HepG2 (cell line): ENCODE data around the gene CCDC57. TPM values are rescaled to one million over a fixed set of nuclear protein-coding genes. Genes with fewer than 3 reads are reported as not detected.

Source experiments
- ADNP ChIP-seq: sonication (generic); formaldehyde crosslinking; IDR thresholded peaks from 2 replicates; pipeline ENCODE4 v1.4.0; 2020; ENCODE audit warnings: missing genetic modification reagents
- JARID2 ChIP-seq: sonication (generic); formaldehyde crosslinking; IDR thresholded peaks from 2 replicates; pipeline ENCODE4 v1.8.1; 2023; ENCODE audit warnings: missing genetic modification reagents, inconsistent platforms; ENCODE audit not compliant: insufficient replicate concordance
- NFYB ChIP-seq: sonication (generic); formaldehyde crosslinking; IDR thresholded peaks from 2 replicates; pipeline ENCODE4 v1.4.0; 2020; ENCODE audit warnings: missing genetic modification reagents
- ZNF30 ChIP-seq: sonication (generic); formaldehyde crosslinking; IDR thresholded peaks from 2 replicates; pipeline ENCODE4 v1.5.0; 2020; ENCODE audit warnings: mild to moderate bottlenecking, missing genetic modification reagents
- polyA plus RNA-seq, 8 experiments: library from polyadenylated mRNA; depleted of rRNA in 3 of 8; stranded (reverse) in 7 of 8; unstranded in 1 of 8; fragments of >200 nt; fragmentation: Illumina TruSeq in 4 of 8; extraction: Trizol in 4 of 8; gene quantifications; 2 replicates each; pipeline versions ENCODE4 v1.2.1 to v1.2.3, GENCODE V29; 2011 to 2016; ENCODE audit warnings: low read depth in 4 of 8, missing spikeins in 1 of 8, mixed read lengths in 1 of 8; ENCODE audit not compliant: insufficient read depth in 1 of 8
- total RNA-seq, 5 experiments: library from RNA; depleted of rRNA; stranded (reverse); fragments of >200 nt; fragmentation: Illumina TruSeq; extraction: Trizol; gene quantifications; 2 replicates each; pipeline ENCODE4 v1.2.3, GENCODE V29; 2016; ENCODE audit warnings: low read depth in 1 of 5
- TF ChIP-seq, protein P1 (sequence below): sonication (generic); formaldehyde crosslinking; IDR thresholded peaks from 2 replicates; pipeline ENCODE4 v1.8.0; 2022; ENCODE audit warnings: mild to moderate bottlenecking, missing genetic modification reagents, moderate library complexity
- TF ChIP-seq, protein P2 (sequence below): IDR thresholded peaks from 2 replicates; pipeline ENCODE4 v1.6.1; 2012; ENCODE audit warnings: low read depth, low read length, improper control_type of control experiment
- TF ChIP-seq, protein P3 (sequence below): sonication (generic); formaldehyde crosslinking; IDR thresholded peaks from 2 replicates; pipeline ENCODE4 v1.9.0; 2021; ENCODE audit warnings: mild to moderate bottlenecking, missing genetic modification reagents
- TF ChIP-seq, protein P4 (sequence below): sonication (generic); formaldehyde crosslinking; IDR thresholded peaks from 2 replicates; pipeline ENCODE4 v1.4.0; 2020; ENCODE audit warnings: missing genetic modification reagents

CCDC57 gene
- total and polyA plus RNA-seq, 2 of the 13 experiments (the other 11 are each of a cell fraction or from before 2014, with no cell fraction given): 59.3 to 59.9 TPM

DNA sequence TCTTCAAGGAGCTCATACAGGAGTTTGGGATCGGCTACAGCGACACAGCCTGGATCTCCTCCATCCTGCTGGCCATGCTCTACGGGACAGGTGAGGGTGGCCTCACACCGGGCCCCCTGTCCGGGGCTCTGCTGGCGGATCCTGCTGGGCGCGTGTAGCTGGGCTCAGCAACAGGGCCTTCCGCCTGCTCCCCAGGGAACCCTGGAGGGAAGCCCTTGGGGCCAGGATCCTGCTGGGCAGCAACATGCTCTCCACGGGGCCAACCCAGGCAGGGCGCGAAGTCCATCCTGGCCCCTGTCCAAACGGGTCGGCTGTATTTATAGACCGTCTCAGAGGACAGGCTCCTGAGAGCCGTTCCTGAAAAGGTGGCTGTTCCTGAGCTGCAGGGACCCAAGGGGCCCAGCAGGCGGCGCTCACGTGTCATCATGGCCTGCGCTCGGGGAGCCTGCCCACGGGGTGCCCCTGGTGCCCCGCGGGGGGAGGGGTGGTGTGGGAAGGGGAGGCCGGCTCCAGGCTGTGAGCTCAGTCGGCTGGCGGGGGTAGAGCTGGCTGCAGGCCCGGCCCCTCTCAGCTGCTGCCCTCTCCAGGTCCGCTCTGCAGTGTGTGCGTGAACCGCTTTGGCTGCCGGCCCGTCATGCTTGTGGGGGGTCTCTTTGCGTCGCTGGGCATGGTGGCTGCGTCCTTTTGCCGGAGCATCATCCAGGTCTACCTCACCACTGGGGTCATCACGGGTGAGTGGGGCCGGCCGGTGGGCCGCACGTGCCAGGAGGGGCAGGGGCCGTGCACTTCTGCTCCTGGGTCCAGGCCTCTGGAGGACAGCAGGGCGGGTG lies 23.7 kb upstream of the CCDC57 start (continued):
- TF ChIP-seq ADNP (CRISPR knock-in tag): peak; percentile 27; the same call in 1 of the 2 replicates
- TF ChIP-seq, protein P1, sequence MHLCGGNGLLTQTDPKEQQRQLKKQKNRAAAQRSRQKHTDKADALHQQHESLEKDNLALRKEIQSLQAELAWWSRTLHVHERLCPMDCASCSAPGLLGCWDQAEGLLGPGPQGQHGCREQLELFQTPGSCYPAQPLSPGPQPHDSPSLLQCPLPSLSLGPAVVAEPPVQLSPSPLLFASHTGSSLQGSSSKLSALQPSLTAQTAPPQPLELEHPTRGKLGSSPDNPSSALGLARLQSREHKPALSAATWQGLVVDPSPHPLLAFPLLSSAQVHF (CRISPR knock-in tag): 0 out of 2 replicates have a peak, but pooled peaks have one; percentile 4
- TF ChIP-seq, protein P2, sequence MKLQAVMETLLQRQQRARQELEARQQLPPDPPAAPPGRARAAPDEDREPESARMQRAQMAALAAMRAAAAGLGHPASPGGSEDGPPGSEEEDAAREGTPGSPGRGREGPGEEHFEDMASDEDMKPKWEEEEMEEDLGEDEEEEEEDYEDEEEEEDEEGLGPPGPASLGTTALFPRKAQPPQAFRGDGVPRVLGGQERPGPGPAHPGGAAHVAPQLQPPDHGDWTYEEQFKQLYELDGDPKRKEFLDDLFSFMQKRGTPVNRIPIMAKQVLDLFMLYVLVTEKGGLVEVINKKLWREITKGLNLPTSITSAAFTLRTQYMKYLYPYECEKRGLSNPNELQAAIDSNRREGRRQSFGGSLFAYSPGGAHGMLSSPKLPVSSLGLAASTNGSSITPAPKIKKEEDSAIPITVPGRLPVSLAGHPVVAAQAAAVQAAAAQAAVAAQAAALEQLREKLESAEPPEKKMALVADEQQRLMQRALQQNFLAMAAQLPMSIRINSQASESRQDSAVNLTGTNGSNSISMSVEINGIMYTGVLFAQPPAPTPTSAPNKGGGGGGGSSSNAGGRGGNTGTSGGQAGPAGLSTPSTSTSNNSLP: 0 out of 2 replicates have a peak, but pooled peaks have one; percentile 15
- TF ChIP-seq, protein P3, sequence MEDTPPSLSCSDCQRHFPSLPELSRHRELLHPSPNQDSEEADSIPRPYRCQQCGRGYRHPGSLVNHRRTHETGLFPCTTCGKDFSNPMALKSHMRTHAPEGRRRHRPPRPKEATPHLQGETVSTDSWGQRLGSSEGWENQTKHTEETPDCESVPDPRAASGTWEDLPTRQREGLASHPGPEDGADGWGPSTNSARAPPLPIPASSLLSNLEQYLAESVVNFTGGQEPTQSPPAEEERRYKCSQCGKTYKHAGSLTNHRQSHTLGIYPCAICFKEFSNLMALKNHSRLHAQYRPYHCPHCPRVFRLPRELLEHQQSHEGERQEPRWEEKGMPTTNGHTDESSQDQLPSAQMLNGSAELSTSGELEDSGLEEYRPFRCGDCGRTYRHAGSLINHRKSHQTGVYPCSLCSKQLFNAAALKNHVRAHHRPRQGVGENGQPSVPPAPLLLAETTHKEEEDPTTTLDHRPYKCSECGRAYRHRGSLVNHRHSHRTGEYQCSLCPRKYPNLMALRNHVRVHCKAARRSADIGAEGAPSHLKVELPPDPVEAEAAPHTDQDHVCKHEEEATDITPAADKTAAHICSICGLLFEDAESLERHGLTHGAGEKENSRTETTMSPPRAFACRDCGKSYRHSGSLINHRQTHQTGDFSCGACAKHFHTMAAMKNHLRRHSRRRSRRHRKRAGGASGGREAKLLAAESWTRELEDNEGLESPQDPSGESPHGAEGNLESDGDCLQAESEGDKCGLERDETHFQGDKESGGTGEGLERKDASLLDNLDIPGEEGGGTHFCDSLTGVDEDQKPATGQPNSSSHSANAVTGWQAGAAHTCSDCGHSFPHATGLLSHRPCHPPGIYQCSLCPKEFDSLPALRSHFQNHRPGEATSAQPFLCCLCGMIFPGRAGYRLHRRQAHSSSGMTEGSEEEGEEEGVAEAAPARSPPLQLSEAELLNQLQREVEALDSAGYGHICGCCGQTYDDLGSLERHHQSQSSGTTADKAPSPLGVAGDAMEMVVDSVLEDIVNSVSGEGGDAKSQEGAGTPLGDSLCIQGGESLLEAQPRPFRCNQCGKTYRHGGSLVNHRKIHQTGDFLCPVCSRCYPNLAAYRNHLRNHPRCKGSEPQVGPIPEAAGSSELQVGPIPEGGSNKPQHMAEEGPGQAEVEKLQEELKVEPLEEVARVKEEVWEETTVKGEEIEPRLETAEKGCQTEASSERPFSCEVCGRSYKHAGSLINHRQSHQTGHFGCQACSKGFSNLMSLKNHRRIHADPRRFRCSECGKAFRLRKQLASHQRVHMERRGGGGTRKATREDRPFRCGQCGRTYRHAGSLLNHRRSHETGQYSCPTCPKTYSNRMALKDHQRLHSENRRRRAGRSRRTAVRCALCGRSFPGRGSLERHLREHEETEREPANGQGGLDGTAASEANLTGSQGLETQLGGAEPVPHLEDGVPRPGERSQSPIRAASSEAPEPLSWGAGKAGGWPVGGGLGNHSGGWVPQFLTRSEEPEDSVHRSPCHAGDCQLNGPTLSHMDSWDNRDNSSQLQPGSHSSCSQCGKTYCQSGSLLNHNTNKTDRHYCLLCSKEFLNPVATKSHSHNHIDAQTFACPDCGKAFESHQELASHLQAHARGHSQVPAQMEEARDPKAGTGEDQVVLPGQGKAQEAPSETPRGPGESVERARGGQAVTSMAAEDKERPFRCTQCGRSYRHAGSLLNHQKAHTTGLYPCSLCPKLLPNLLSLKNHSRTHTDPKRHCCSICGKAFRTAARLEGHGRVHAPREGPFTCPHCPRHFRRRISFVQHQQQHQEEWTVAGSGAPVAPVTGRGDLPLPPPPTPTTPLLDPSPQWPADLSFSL (CRISPR knock-in tag): peak; percentile 37; the same call in 1 of the 2 replicates
- peak; percentile 54; the same call in 1 of the 2 replicates for TF ChIP-seq NFYB (CRISPR knock-in tag)
- peak; percentile 90; the same call in 1 of the 2 replicates for TF ChIP-seq ZNF30 (CRISPR knock-in tag)
- TF ChIP-seq, protein P4, sequence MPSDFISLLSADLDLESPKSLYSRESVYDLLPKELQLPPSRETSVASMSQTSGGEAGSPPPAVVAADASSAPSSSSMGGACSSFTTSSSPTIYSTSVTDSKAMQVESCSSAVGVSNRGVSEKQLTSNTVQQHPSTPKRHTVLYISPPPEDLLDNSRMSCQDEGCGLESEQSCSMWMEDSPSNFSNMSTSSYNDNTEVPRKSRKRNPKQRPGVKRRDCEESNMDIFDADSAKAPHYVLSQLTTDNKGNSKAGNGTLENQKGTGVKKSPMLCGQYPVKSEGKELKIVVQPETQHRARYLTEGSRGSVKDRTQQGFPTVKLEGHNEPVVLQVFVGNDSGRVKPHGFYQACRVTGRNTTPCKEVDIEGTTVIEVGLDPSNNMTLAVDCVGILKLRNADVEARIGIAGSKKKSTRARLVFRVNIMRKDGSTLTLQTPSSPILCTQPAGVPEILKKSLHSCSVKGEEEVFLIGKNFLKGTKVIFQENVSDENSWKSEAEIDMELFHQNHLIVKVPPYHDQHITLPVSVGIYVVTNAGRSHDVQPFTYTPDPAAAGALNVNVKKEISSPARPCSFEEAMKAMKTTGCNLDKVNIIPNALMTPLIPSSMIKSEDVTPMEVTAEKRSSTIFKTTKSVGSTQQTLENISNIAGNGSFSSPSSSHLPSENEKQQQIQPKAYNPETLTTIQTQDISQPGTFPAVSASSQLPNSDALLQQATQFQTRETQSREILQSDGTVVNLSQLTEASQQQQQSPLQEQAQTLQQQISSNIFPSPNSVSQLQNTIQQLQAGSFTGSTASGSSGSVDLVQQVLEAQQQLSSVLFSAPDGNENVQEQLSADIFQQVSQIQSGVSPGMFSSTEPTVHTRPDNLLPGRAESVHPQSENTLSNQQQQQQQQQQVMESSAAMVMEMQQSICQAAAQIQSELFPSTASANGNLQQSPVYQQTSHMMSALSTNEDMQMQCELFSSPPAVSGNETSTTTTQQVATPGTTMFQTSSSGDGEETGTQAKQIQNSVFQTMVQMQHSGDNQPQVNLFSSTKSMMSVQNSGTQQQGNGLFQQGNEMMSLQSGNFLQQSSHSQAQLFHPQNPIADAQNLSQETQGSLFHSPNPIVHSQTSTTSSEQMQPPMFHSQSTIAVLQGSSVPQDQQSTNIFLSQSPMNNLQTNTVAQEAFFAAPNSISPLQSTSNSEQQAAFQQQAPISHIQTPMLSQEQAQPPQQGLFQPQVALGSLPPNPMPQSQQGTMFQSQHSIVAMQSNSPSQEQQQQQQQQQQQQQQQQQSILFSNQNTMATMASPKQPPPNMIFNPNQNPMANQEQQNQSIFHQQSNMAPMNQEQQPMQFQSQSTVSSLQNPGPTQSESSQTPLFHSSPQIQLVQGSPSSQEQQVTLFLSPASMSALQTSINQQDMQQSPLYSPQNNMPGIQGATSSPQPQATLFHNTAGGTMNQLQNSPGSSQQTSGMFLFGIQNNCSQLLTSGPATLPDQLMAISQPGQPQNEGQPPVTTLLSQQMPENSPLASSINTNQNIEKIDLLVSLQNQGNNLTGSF (CRISPR knock-in tag): peak; percentile 95
- no peak for TF ChIP-seq JARID2 (CRISPR knock-in tag)
